Measurements from ENCODE around the gene BCR. TPM values are rescaled to one million over a fixed set of nuclear protein-coding genes. Genes with fewer than 3 reads are reported as not detected.

The BCR gene
- total and polyA plus RNA-seq, 9 donors = 7.1 to 44.6 (median 35.6) TPM

- no peak for TF ChIP-seq CTCF (IDR thresholded peaks at IDR 0.05)
- TF ChIP-seq EP300 (IDR thresholded peaks at IDR 0.05) = no peak
- TF ChIP-seq POLR2A (IDR thresholded peaks at IDR 0.05) = no peak
- peaks cover 9% of the 10 kb centered on the region for H3K4me1 ChIP-seq (ENCODE audit: insufficient read depth)
- intact Hi-C loops (cut with DNase I) = no loop called here
- H3K9me3 ChIP-seq = no peaks in the 10 kb centered on the region
- WGBS, 3 donors = 15 to 39% (median 30%) methylated on average over 8 of the region's 8 CpGs
- peak; percentile 70 to 89 (median 78) for DNase-seq
- no peaks in the 10 kb centered on the region for H3K36me3 ChIP-seq
- H3K27me3 ChIP-seq = no peaks in the 10 kb centered on the region
- H3K27ac ChIP-seq = peak overlapping the region in 1 of 2 donors; percentile 61
- H3K4me3 ChIP-seq = no peak overlapping the region
Measured at GRCh38 chr22:23163665-23164064, 16.6 kb upstream of the BCR start.

- intact Hi-C loops (cut with DNase I) = no loop called here
- no peak for TF ChIP-seq CTCF (IDR thresholded peaks at IDR 0.05)
- TF ChIP-seq EP300 (IDR thresholded peaks at IDR 0.05) = no peak
- TF ChIP-seq POLR2A (IDR thresholded peaks at IDR 0.05) = no peak
- Histone ChIP-seq H3K27ac (peak overlapping the region in 1 of 2 donors; percentile 61), H3K4me3 (no peak overlapping the region), H3K9me3 (no peaks in the 10 kb centered on the region), H3K27me3 (no peaks in the 10 kb centered on the region), H3K36me3 (no peaks in the 10 kb centered on the region), H3K4me1 (ENCODE audit: insufficient read depth) (peaks cover 9% of the 10 kb centered on the region)
- peak in 1 of 5 donors; percentile 58 for DNase-seq
- 20 to 41% (median 34%) methylated on average over 11 of the region's 11 CpGs for WGBS, 3 donors
Measured at GRCh38 chr22:23164091-23164490, 16.2 kb upstream of the BCR start.

- no peak overlapping the region for H3K27ac ChIP-seq
- DNase-seq = no peak
- TF ChIP-seq CTCF (IDR thresholded peaks at IDR 0.05) (no peak), EP300 (IDR thresholded peaks at IDR 0.05) (no peak)
- no peaks in the 10 kb centered on the region for H3K36me3 ChIP-seq
- peaks cover 9% of the 10 kb centered on the region for H3K4me1 ChIP-seq (ENCODE audit: insufficient read depth)
- intact Hi-C loops (cut with DNase I) = no loop called here
- no peaks in the 10 kb centered on the region for H3K27me3 ChIP-seq
- H3K4me3 ChIP-seq = no peak overlapping the region
- 65 to 78% (median 70%) methylated on average over 6 of the region's 6 CpGs for WGBS, 3 donors
- H3K9me3 ChIP-seq = no peaks in the 10 kb centered on the region
Measured at GRCh38 chr22:23166042-23166831, 14.1 kb upstream of the BCR start.

GRCh38 chr22:23166841-23167616 lies 13.3 kb upstream of the BCR start:
- no peak for DNase-seq
- TF ChIP-seq CTCF (IDR thresholded peaks at IDR 0.05) (no peak), POLR2A (IDR thresholded peaks at IDR 0.05) (no peak)

More at GRCh38 chr22:23166841-23167616, 13.3 kb upstream of the BCR start:
- Histone ChIP-seq H3K9me3 (no peaks in the 10 kb centered on the region), H3K4me3 (no peak overlapping the region), H3K27ac (no peak overlapping the region), H3K4me1 (ENCODE audit: insufficient read depth) (peaks cover 9% of the 10 kb centered on the region), H3K36me3 (no peaks in the 10 kb centered on the region), H3K27me3 (no peaks in the 10 kb centered on the region)
- WGBS, 3 donors = 72 to 75% (median 75%) methylated on average over 9 to 10 of the region's 10 CpGs
- intact Hi-C loops (cut with DNase I) = no loop called here
